ENCODE results near the gene SLC17A7.
"Not testable (repeated sequence)": the region's sequence is repeated elsewhere in the genome, so short reads cannot be mapped to it uniquely, and the experiment has no call there.

SLC17A7 gene

GRCh38 chr19:49462492-49462891 is 21.2 kb upstream of the SLC17A7 start:
- Histone ChIP-seq H3K27ac (ENCODE audit: low read depth, low read length) (no peak overlapping the region), H3F3A (ENCODE audit: control insufficient read depth, insufficient read depth) (no peaks in the 10 kb centered on the region), H3K27me3 (ENCODE audit: control insufficient read depth, low read length) (no peaks in the 10 kb centered on the region), H3K36me3 (ENCODE audit: control insufficient read depth, low read length) (peaks cover 47% of the 10 kb centered on the region), H3K9me2 (replicated peaks; ENCODE audit: control insufficient read depth, low read length) (no peaks in the 10 kb centered on the region), H3K79me2 (ENCODE audit: control insufficient read depth, low read length) (peaks cover 12% of the 10 kb centered on the region), H3K4me3 (ENCODE audit: low read length) (no peak overlapping the region), H3K4me1 (ENCODE audit: control insufficient read depth, low read length) (no peaks in the 10 kb centered on the region), H4K20me1 (ENCODE audit: control insufficient read depth, insufficient read depth, low read depth, low read length) (no peaks in the 10 kb centered on the region), H3K4me2 (ENCODE audit: low read length) (no peak overlapping the region), H3K9me3 (ENCODE audit: control insufficient read depth, insufficient read depth, low read length) (no peaks in the 10 kb centered on the region)
- no peak for TF ChIP-seq CTCF (IDR thresholded peaks at IDR 0.05; ENCODE audit: low read depth, low read length, poor library complexity, severe bottlenecking)
- TF ChIP-seq EZH2phosphoT487 (IDR thresholded peaks at IDR 0.05; ENCODE audit: borderline replicate concordance, low read length), result no peak

GRCh38 chr19:49461656-49462055 is 20.3 kb upstream of the SLC17A7 start:
- Histone ChIP-seq H4K20me1 (ENCODE audit: control insufficient read depth, insufficient read depth, low read depth, low read length) (no peaks in the 10 kb centered on the region), H3K9me3 (ENCODE audit: control insufficient read depth, insufficient read depth, low read length) (no peaks in the 10 kb centered on the region), H3K9me2 (replicated peaks; ENCODE audit: control insufficient read depth, low read length) (no peaks in the 10 kb centered on the region), H3F3A (ENCODE audit: control insufficient read depth, insufficient read depth) (no peaks in the 10 kb centered on the region), H3K27ac (ENCODE audit: low read depth, low read length) (no peak overlapping the region), H3K27me3 (ENCODE audit: control insufficient read depth, low read length) (no peaks in the 10 kb centered on the region), H3K4me3 (ENCODE audit: low read length) (no peak overlapping the region), H3K4me2 (ENCODE audit: low read length) (no peak overlapping the region), H3K4me1 (ENCODE audit: control insufficient read depth, low read length) (no peaks in the 10 kb centered on the region), H3K79me2 (ENCODE audit: control insufficient read depth, low read length) (peaks cover 13% of the 10 kb centered on the region), H3K36me3 (ENCODE audit: control insufficient read depth, low read length) (peaks cover 47% of the 10 kb centered on the region)
- TF ChIP-seq CTCF (IDR thresholded peaks at IDR 0.05; ENCODE audit: low read depth, low read length, poor library complexity, severe bottlenecking) (no peak), EZH2phosphoT487 (IDR thresholded peaks at IDR 0.05; ENCODE audit: borderline replicate concordance, low read length) (no peak)

GRCh38 chr19:49461130-49461529 is 19.8 kb upstream of the SLC17A7 start:
- H3K4me3 ChIP-seq (ENCODE audit: low read length); H3K4me2 ChIP-seq (ENCODE audit: low read length); H3K9me2 ChIP-seq (replicated peaks; ENCODE audit: control insufficient read depth, low read length); H3K27ac ChIP-seq (ENCODE audit: low read depth, low read length); H3K4me1 ChIP-seq (ENCODE audit: control insufficient read depth, low read length); H3K9me3 ChIP-seq (ENCODE audit: control insufficient read depth, insufficient read depth, low read length); H3F3A ChIP-seq (ENCODE audit: control insufficient read depth, insufficient read depth); H4K20me1 ChIP-seq (ENCODE audit: control insufficient read depth, insufficient read depth, low read depth, low read length); H3K27me3 ChIP-seq (ENCODE audit: control insufficient read depth, low read length): not testable (repeated sequence)
- H3K36me3 ChIP-seq (ENCODE audit: control insufficient read depth, low read length), result peaks cover 49% of the 10 kb centered on the region
- H3K79me2 ChIP-seq (ENCODE audit: control insufficient read depth, low read length), result peaks cover 18% of the 10 kb centered on the region

GRCh38 chr19:49459388-49459787 is 18.1 kb upstream of the SLC17A7 start:
- H3K36me3 ChIP-seq (ENCODE audit: control insufficient read depth, low read length), result peaks cover 37% of the 10 kb centered on the region
- no peaks in the 10 kb centered on the region for H3K9me3 ChIP-seq (ENCODE audit: control insufficient read depth, insufficient read depth, low read length)
- TF ChIP-seq EZH2phosphoT487 (IDR thresholded peaks at IDR 0.05; ENCODE audit: borderline replicate concordance, low read length) (no peak), CTCF (IDR thresholded peaks at IDR 0.05; ENCODE audit: low read depth, low read length, poor library complexity, severe bottlenecking) (no peak)
- no peaks in the 10 kb centered on the region for H3K9me2 ChIP-seq (replicated peaks; ENCODE audit: control insufficient read depth, low read length)
- H3K4me1 ChIP-seq (ENCODE audit: control insufficient read depth, low read length), result peaks cover 4% of the 10 kb centered on the region
- no peaks in the 10 kb centered on the region for H3F3A ChIP-seq (ENCODE audit: control insufficient read depth, insufficient read depth)
- H3K27ac ChIP-seq (ENCODE audit: low read depth, low read length), result no peak overlapping the region
- H4K20me1 ChIP-seq (ENCODE audit: control insufficient read depth, insufficient read depth, low read depth, low read length), result no peaks in the 10 kb centered on the region
- no peak overlapping the region for H3K4me2 ChIP-seq (ENCODE audit: low read length)
- H3K79me2 ChIP-seq (ENCODE audit: control insufficient read depth, low read length), result peaks cover 32% of the 10 kb centered on the region
- H3K27me3 ChIP-seq (ENCODE audit: control insufficient read depth, low read length), result no peaks in the 10 kb centered on the region
- no peak overlapping the region for H3K4me3 ChIP-seq (ENCODE audit: low read length)
